Stimulated activated memory B cell treated with anti-CD40 and anti-IgM and Interleukin-4, amounts not matched to agents 10 μg/mL and 1 μg/mL and 100 μg/mL, for 72 hours (primary cell): ENCODE results near the gene ITLN1.
A peak's percentile ranks its signal among the peaks of the same experiment; 100 is the strongest.

Experiments
- ATAC-seq: fragments of 150-1000 bp; cut with Tn5 transposase; 2 replicates; pipeline ENCODE4 v1.10.0; 2021
- H3K27ac Mint-ChIP-seq: one replicate; pipeline ENCODE4 v1.8.0; 2022; ENCODE audit warnings: mild to moderate bottlenecking, mixed read lengths
- H3K27me3 Mint-ChIP-seq: one replicate; pipeline ENCODE4 v1.8.0; 2022; ENCODE audit warnings: mixed read lengths
- H3K36me3 Mint-ChIP-seq: one replicate; pipeline ENCODE4 v1.8.0; 2022; ENCODE audit warnings: mixed read lengths
- H3K4me1 Mint-ChIP-seq: one replicate; pipeline ENCODE4 v1.8.0; 2022; ENCODE audit warnings: mixed read lengths
- H3K4me3 Mint-ChIP-seq: one replicate; pipeline ENCODE4 v1.8.0; 2022; ENCODE audit warnings: mild to moderate bottlenecking, moderate library complexity, mixed read lengths
- H3K9me3 Mint-ChIP-seq: one replicate; pipeline ENCODE4 v1.8.0; 2022; ENCODE audit warnings: mixed read lengths

Gene ITLN1

DNA sequence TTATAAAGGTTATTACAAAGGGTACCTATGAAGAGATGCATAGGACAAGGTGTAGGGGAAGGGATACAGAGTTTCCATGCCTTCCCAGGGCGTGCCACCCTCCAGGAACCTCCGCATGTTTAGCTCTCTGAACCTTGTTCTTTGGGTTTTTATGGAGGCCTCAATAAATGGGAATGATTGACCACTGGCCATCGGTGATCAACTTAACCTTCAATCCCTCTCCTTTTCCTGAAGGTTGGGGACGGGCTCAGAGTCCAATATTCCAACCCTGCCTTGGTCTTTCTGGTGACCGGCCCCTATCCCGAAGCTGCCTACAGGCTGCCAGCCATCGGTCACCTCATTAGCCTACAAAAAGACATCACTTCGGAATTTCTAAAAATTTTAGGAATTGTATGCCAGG, 34.0 kb downstream of the ITLN1 start:
- Mint-ChIP-seq H3K27ac (no peak overlapping the region), H3K4me3 (no peak overlapping the region), H3K36me3 (no peaks in the 10 kb centered on the region), H3K27me3 (peaks cover 18% of the 10 kb centered on the region), H3K9me3 (no peaks in the 10 kb centered on the region), H3K4me1 (no peaks in the 10 kb centered on the region)
- ATAC-seq = no peak

- Mint-ChIP-seq H3K27ac (no peak overlapping the region), H3K36me3 (no peaks in the 10 kb centered on the region)
- ATAC-seq = no peak
Measured at GRCh38 chr1:160850541-160850940, 34.4 kb downstream of the ITLN1 start.

GRCh38 chr1:160846281-160846680, 38.7 kb downstream of the ITLN1 start:
- Mint-ChIP-seq H3K36me3 (no peaks in the 10 kb centered on the region), H3K27ac (no peak overlapping the region), H3K4me3 (no peak overlapping the region), H3K4me1 (no peaks in the 10 kb centered on the region), H3K9me3 (peaks cover 2% of the 10 kb centered on the region), H3K27me3 (peaks cover 28% of the 10 kb centered on the region)
- ATAC-seq = no peak

More at GRCh38 chr1:160850541-160850940, 34.4 kb downstream of the ITLN1 start:
- no peaks in the 10 kb centered on the region for H3K9me3 Mint-ChIP-seq
- peaks cover 20% of the 10 kb centered on the region for H3K27me3 Mint-ChIP-seq
- no peaks in the 10 kb centered on the region for H3K4me1 Mint-ChIP-seq
- H3K4me3 Mint-ChIP-seq = no peak overlapping the region

DNA sequence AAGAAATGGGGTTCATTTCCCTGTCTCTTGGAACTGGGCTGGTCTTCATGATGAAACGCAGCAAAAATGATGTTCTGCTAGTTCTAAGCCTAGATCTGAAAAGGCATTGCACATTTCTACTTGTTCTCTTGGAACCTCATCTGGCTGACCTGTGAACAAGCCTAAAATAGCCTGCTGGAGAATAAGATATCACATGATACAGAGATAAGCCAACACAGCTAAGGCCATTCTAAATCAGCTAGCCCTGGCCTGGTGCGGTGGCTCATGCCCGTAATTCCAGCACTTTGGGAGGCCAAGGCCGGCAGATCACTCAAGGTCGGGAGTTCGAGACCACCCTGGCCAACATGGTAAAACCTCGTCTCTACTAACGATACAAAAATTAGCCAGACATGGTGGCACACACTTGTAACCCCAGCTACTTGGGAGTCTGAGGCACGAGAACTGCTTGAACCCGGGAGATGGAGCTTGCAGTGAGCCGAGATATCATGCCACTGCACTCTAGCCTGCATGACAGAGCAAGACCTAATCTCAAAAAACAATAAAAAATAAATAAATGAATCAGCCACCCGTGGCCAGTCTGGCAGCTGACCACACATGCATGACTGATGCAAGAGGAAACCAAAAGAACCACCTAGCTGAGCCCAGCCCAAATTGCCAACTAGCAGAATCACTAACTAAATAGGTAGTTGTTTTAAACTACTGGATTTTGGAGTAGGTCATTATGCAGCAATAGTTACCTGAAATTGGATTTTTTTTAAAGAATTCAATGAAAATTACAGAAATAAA, 40.3 kb downstream of the ITLN1 start:
- no peak for ATAC-seq
- no peaks in the 10 kb centered on the region for H3K4me1 Mint-ChIP-seq
- peaks cover 28% of the 10 kb centered on the region for H3K27me3 Mint-ChIP-seq
- H3K36me3 Mint-ChIP-seq = no peaks in the 10 kb centered on the region
- peaks cover 2% of the 10 kb centered on the region for H3K9me3 Mint-ChIP-seq
- no peak overlapping the region for H3K4me3 Mint-ChIP-seq
- no peak overlapping the region for H3K27ac Mint-ChIP-seq

DNA sequence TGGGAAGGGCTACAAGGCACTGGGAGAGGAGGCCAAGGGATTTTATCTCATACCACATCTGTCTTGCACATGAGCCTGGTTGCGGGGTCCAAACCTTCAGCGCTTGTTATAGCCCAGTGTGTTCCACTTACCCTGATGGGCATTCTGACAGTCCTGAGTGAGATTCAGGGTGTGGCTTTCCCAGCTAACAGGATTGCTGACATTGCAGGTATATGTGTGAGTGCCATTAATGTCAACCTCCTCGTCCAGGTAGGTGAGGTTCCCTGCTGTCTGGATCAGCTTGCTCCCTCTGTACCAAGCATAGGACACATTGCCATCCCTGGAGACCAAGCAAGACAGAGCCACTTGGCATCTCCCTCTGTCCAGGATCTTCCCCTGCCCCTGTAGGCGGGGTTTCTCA, 43.9 kb downstream of the ITLN1 start:
- peaks cover 2% of the 10 kb centered on the region for H3K9me3 Mint-ChIP-seq
- no peak overlapping the region for H3K27ac Mint-ChIP-seq
- no peak for ATAC-seq
- peaks cover 10% of the 10 kb centered on the region for H3K27me3 Mint-ChIP-seq
- peaks cover 29% of the 10 kb centered on the region for H3K4me1 Mint-ChIP-seq
- no peak overlapping the region for H3K4me3 Mint-ChIP-seq
- H3K36me3 Mint-ChIP-seq = no peaks in the 10 kb centered on the region

DNA sequence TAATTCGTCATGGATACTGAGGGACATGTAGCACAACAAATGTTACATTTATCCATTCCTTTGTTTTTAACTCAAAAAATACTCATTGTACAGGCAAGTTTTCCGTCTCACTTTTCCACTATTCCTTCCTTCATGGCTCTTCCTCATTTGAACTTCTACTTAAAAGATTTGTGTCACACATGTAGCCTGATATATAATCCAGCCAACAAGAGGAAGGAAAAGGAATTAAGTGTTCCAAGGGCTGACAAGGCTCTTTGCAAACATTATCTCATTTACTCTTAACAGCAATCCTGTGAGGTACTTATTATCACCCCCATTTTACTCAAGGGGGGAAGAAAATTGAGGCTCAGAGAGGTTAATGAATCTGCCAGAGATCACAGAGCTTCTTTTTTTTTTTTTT, 45.2 kb downstream of the ITLN1 start:
- no peaks in the 10 kb centered on the region for H3K9me3 Mint-ChIP-seq
- peaks cover 36% of the 10 kb centered on the region for H3K4me1 Mint-ChIP-seq
- no peak overlapping the region for H3K27ac Mint-ChIP-seq
- H3K4me3 Mint-ChIP-seq = no peak overlapping the region
- ATAC-seq = no peak
- H3K27me3 Mint-ChIP-seq = no peaks in the 10 kb centered on the region
- no peaks in the 10 kb centered on the region for H3K36me3 Mint-ChIP-seq

- ATAC-seq = no peak
- peak overlapping the region; percentile 97 for H3K27ac Mint-ChIP-seq
- H3K4me1 Mint-ChIP-seq = peaks cover 38% of the 10 kb centered on the region
- no peaks in the 10 kb centered on the region for H3K27me3 Mint-ChIP-seq
- H3K9me3 Mint-ChIP-seq = no peaks in the 10 kb centered on the region
- no peaks in the 10 kb centered on the region for H3K36me3 Mint-ChIP-seq
- no peak overlapping the region for H3K4me3 Mint-ChIP-seq
Measured at GRCh38 chr1:160838888-160839287, 46.1 kb downstream of the ITLN1 start.

DNA sequence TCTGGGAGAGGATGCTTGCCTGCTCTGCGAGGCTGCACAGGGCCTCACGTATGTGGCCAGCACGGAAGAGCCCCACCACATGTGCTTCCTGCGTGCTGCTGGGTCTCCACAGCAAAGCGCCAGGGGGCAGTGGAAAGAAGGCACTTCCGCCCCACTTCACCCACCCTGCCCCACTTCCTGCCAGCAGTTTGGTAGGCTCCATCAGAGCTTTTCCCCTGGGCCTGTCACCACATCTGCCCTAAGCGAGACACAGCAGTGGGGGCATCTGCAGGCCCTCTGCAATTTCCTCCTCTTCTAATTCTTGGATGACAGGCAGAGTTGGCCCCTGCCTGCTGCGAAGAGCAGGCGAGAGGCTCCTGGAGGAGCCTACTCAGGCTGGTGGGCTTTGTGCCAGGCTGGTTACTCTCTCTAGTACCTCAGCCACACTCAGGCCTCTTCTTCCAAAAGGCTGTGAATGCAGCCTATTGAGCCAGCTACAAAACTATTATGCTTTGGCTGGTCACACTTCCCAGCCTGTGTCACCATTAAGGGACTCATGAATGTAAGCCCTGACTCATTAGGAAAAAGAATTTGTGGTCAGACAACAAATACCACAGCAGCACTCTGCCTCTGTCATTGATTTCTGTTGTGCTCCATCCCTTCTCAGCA, 47.3 kb downstream of the ITLN1 start:
- peaks cover 38% of the 10 kb centered on the region for H3K4me1 Mint-ChIP-seq
- H3K36me3 Mint-ChIP-seq = no peaks in the 10 kb centered on the region
- no peaks in the 10 kb centered on the region for H3K27me3 Mint-ChIP-seq
- peak overlapping the region; percentile 58 for H3K4me3 Mint-ChIP-seq
- no peaks in the 10 kb centered on the region for H3K9me3 Mint-ChIP-seq
- ATAC-seq = peak; percentile 98
- peak overlapping the region; percentile 97 for H3K27ac Mint-ChIP-seq

GRCh38 chr1:160836981-160837557, 47.9 kb downstream of the ITLN1 start:
- Mint-ChIP-seq H3K9me3 (no peaks in the 10 kb centered on the region), H3K27ac (peak overlapping the region; percentile 97), H3K36me3 (no peaks in the 10 kb centered on the region), H3K4me1 (peaks cover 38% of the 10 kb centered on the region), H3K27me3 (no peaks in the 10 kb centered on the region), H3K4me3 (no peak overlapping the region)
- ATAC-seq = no peak

GRCh38 chr1:160836561-160836960, 48.4 kb downstream of the ITLN1 start:
- Mint-ChIP-seq H3K4me1 (peaks cover 38% of the 10 kb centered on the region), H3K27ac (peak overlapping the region; percentile 97), H3K9me3 (no peaks in the 10 kb centered on the region), H3K36me3 (no peaks in the 10 kb centered on the region), H3K4me3 (peak overlapping the region; percentile 31), H3K27me3 (no peaks in the 10 kb centered on the region)
- ATAC-seq = no peak

- Mint-ChIP-seq H3K27me3 (no peaks in the 10 kb centered on the region), H3K4me1 (peaks cover 39% of the 10 kb centered on the region), H3K9me3 (no peaks in the 10 kb centered on the region), H3K27ac (peak overlapping the region; percentile 97), H3K4me3 (no peak overlapping the region), H3K36me3 (no peaks in the 10 kb centered on the region)
- no peak for ATAC-seq
Measured at GRCh38 chr1:160835751-160836150, 49.2 kb downstream of the ITLN1 start.

DNA sequence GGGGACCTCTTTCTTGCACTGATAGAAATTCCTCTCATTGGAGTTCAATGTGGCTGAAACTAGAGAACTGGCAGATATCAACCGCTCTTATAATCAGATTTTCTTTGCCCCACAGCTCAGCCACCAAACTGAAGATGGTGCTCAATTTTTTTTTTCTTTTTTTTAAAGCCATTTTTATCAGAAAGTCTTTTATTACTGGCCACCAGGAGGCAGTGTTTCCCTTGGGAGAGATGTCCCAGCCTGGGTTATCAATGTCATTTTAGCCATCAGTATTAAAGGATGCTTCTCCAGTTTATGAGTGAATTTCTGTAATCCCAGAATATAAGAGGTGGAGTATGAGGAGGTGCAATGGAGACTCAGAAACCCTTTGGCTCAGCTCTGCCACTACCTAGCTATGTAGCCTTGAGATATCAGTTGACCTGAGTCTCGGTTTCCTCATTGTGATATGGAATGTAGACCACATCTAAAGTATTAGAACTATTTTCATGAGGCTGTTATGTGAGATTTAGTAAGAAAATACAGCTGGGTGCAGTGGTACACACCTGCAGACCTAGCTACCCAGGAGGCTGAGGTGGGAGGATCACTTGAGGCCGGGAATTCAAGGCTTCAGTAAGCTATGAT, 49.9 kb downstream of the ITLN1 start:
- Mint-ChIP-seq H3K27me3 (no peaks in the 10 kb centered on the region), H3K27ac (peak overlapping the region; percentile 59), H3K4me1 (peaks cover 46% of the 10 kb centered on the region), H3K9me3 (no peaks in the 10 kb centered on the region), H3K36me3 (no peaks in the 10 kb centered on the region), H3K4me3 (no peak overlapping the region)
- ATAC-seq = no peak

DNA sequence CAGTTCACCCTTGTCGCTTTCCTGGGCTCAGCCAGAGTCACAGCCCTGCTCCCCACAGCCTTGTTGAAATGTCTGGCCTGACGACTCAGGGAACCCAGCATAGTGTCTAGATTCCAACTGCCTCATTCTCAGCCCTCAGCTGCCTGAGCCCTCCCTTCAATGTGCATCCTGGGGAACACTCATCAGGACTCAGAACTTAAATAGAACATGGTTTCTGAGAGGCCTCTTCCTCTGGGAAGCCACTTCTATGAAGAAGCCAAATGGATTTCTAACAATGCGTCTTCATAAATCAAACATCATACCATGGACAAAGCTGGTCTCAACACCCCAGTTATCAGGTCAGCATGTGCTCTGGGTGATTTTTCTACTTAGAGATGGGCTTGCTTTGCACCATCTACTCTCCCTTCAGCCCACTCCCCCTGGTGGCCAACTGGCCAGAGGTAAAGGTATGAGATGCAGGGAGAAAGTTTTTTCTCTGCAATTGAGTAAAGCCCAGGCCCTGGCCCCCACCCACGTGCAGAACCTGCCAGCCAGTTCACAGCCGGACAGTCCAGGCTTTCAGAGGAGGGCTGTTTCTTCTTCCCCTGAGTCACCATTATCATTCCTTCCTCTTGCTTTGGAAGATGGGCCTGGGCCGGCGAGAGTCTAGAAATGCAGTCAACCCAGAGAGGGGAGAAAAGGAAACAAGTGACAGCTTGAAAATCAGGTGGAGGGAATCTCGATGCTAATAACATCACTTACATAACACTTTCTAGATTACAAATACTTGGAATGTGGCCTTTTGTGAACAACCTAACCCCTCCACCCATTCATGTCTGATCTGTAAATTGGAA, 54.4 kb downstream of the ITLN1 start:
- H3K4me3 Mint-ChIP-seq = no peak overlapping the region
- H3K36me3 Mint-ChIP-seq = peaks cover 27% of the 10 kb centered on the region
- peak overlapping the region; percentile 53 for H3K27ac Mint-ChIP-seq
- H3K4me1 Mint-ChIP-seq = peaks cover 30% of the 10 kb centered on the region
- H3K9me3 Mint-ChIP-seq = no peaks in the 10 kb centered on the region
- H3K27me3 Mint-ChIP-seq = no peaks in the 10 kb centered on the region
- ATAC-seq = peak; percentile 82

DNA sequence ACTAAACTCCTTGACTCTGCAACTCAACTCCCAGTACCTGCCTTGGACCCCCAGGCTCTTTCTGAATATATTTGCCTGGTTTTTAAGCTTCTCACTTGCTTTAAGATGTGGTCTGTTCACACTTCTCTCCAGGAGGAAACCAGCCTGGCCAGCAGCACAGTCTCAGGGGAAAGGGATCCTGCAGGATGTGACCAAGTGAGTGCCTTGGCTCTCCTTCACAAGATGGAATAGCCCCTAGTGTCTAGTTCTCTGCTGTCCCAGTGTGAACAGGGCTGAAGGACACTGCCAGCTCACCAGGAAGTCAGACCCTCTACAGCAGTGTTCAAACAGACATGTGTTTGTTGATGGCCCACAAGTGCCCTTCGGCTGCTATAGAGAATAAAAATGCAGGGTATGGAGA, 55.2 kb downstream of the ITLN1 start:
- no peak overlapping the region for H3K4me3 Mint-ChIP-seq
- peaks cover 27% of the 10 kb centered on the region for H3K4me1 Mint-ChIP-seq
- H3K36me3 Mint-ChIP-seq = peaks cover 27% of the 10 kb centered on the region
- no peaks in the 10 kb centered on the region for H3K9me3 Mint-ChIP-seq
- no peak overlapping the region for H3K27ac Mint-ChIP-seq
- ATAC-seq = no peak
- no peaks in the 10 kb centered on the region for H3K27me3 Mint-ChIP-seq

- Mint-ChIP-seq H3K9me3 (no peaks in the 10 kb centered on the region), H3K27ac (peak overlapping the region; percentile 50), H3K4me1 (peaks cover 24% of the 10 kb centered on the region), H3K27me3 (no peaks in the 10 kb centered on the region), H3K4me3 (no peak overlapping the region), H3K36me3 (peaks cover 42% of the 10 kb centered on the region)
- no peak for ATAC-seq
Measured at GRCh38 chr1:160827418-160827817, 57.6 kb downstream of the ITLN1 start.
